Spleen (tissue), 7 donors: Measurements from ENCODE around the gene UBLCP1.

ENCODE experiments used
- CTCF ChIP-seq, 11 experiments: fragments of 200-600 bp in 7 of 11; fragments of 450-650 bp in 4 of 11; sonication (generic) in 4 of 11; IDR thresholded peaks in 8 of 11; conservative IDR thresholded peaks in 3 of 11; 1 replicate in 7 of 11; 2 replicates in 4 of 11; pipeline versions ENCODE4 v1.4.0 to v1.8.0; 2016 to 2021; ENCODE audit warnings: antibody characterized with exemption in 11 of 11, inconsistent platforms in 4 of 11, mild to moderate bottlenecking in 1 of 11
- POLR2A ChIP-seq, 3 donors: fragments of 450-650 bp; IDR thresholded peaks; one replicate each; pipeline ENCODE4 v1.5.1; 2017; ENCODE audit warnings: antibody characterized with exemption in 3 of 3, mild to moderate bottlenecking in 1 of 3
- POLR2AphosphoS5 ChIP-seq, 3 donors: sonication (generic); formaldehyde crosslinking; IDR thresholded peaks; one replicate each; pipeline ENCODE4 v1.5.1; 2017; ENCODE audit warnings: antibody characterized with exemption in 3 of 3
- donor health status: DM: no; HTN: no; CAD: no; lungs with moderate emphysema.
- donor health status: DM: no; HTN: no; CAD: no.
- donor health status: DM: no; HTN: no; CAD: no.

- no peak for TF ChIP-seq CTCF (IDR thresholded peaks at IDR 0.05 in 8 of 11, conservative IDR thresholded peaks at IDR 0.05 in 3 of 11)
- no peak for TF ChIP-seq POLR2A (IDR thresholded peaks at IDR 0.05)
- TF ChIP-seq POLR2AphosphoS5 (IDR thresholded peaks at IDR 0.05): no peak
Observed at GRCh38 chr5:159309689-159310433, 46.8 kb downstream of the UBLCP1 start.
